ENCODE measurements around the gene ZNF701. TPM values are rescaled to one million over a fixed set of nuclear protein-coding genes. Genes with fewer than 3 reads are reported as not detected.

ZNF701 gene
- total RNA-seq, 1 experiment from 2014 or later = 24.4 TPM

- H3K23me2 ChIP-seq (ENCODE audit: insufficient read length, low read depth, low read length, poor library complexity, severe bottlenecking) = peaks cover 3% of the 10 kb centered on the region
- peak; percentile 88 for DNase-seq
Measured at GRCh38 chr19:52522551-52522950, 47.5 kb upstream of the ZNF701 start.

More at GRCh38 chr19:52522551-52522950, 47.5 kb upstream of the ZNF701 start:
- no peaks in the 10 kb centered on the region for H4K20me1 ChIP-seq (ENCODE audit: control insufficient read depth, insufficient read depth, insufficient read length)
- WGBS (ENCODE audit: extremely low coverage, insufficient read length, low lambda C conversion rate) = no CpG with 5 or more reads among the region's 14 CpGs
- Mint-ChIP-seq H3K27me3 (ENCODE audit: low read depth) (peaks cover 3% of the 10 kb centered on the region; the same call in 1 of the 2 replicates), H3K9me3 (no peaks in the 10 kb centered on the region; a peak in 1 of 5 replicates), H3K36me3 (ENCODE audit: insufficient read depth in 1 of 3, low read depth in 3 of 3) (no peaks in the 10 kb centered on the region), H3K27ac (no peak overlapping the region), H3K4me1 (peaks cover 49 to 51% of the 10 kb centered on the region in 2 experiments), H3K4me3 (no peak overlapping the region)
- H3K23ac ChIP-seq (ENCODE audit: insufficient read length, low read depth, low read length) = no peak overlapping the region
- no peak overlapping the region for H2AFZ ChIP-seq (ENCODE audit: low read length)
- H3K14ac ChIP-seq (ENCODE audit: insufficient read depth, low read length) = no peak overlapping the region
- H2BK12ac ChIP-seq (ENCODE audit: insufficient read length, low read depth, low read length) = no peak overlapping the region
- H3K4me1 ChIP-seq (ENCODE audit: insufficient read depth, low read length) = peaks cover 9% of the 10 kb centered on the region; the same call in 1 of the 2 replicates
- H3K56ac ChIP-seq (ENCODE audit: insufficient read length, low read depth, low read length) = no peak overlapping the region
- H3K9ac ChIP-seq (ENCODE audit: extremely low read depth, insufficient read length, low read length) = no peak overlapping the region
- no peaks in the 10 kb centered on the region for H3K9me3 ChIP-seq (ENCODE audit: control insufficient read depth, low read depth, low read length)
- H2AK5ac ChIP-seq (ENCODE audit: insufficient read length, low read length) = no peak overlapping the region
- no peak overlapping the region for H3K4me2 ChIP-seq (ENCODE audit: insufficient read depth, insufficient read length, low read length)
- no peaks in the 10 kb centered on the region for H3K79me1 ChIP-seq (ENCODE audit: insufficient read depth, low read depth, low read length, poor library complexity, severe bottlenecking)
- H3T11ph ChIP-seq (ENCODE audit: low read length) = no peak overlapping the region
- no peak overlapping the region for H2BK15ac ChIP-seq (ENCODE audit: low read depth, low read length)
- no peaks in the 10 kb centered on the region for H3K79me2 ChIP-seq (ENCODE audit: insufficient read depth, low read length)
- no peak overlapping the region for H2BK120ac ChIP-seq (ENCODE audit: low read depth, low read length, poor library complexity, severe bottlenecking)
- H3K27me3 ChIP-seq (ENCODE audit: insufficient read depth, low read length) = no peaks in the 10 kb centered on the region
- no peak for TF ChIP-seq CTCF (conservative IDR thresholded peaks at IDR 0.05)
- no peak overlapping the region for H4K5ac ChIP-seq (ENCODE audit: insufficient read length, low read depth, low read length)
- H3K18ac ChIP-seq (ENCODE audit: insufficient read length, low read depth, low read length) = no peak overlapping the region
- no peak overlapping the region for H3K4ac ChIP-seq (ENCODE audit: low read depth, low read length)
- no peak overlapping the region for H4K8ac ChIP-seq (replicated peaks; ENCODE audit: insufficient read length, low read depth, low read length)
- no peak overlapping the region for H2BK5ac ChIP-seq (ENCODE audit: insufficient read length, low read length)
- H2BK20ac ChIP-seq (ENCODE audit: low read depth, low read length, poor library complexity, severe bottlenecking) = no peak overlapping the region
- no peak overlapping the region for H3K27ac ChIP-seq (ENCODE audit: insufficient read length, low read depth, low read length)
- no peak overlapping the region for H4K91ac ChIP-seq (ENCODE audit: insufficient read length, low read depth, low read length)
